Measurements from ENCODE around the gene UNK. TPM values are rescaled to one million over a fixed set of nuclear protein-coding genes. Genes with fewer than 3 reads are reported as not detected.

UNK gene
- total and polyA plus RNA-seq, 2 donors (not counting 1 experiment from before 2014, with no cell fraction given) = 35.5 to 70.3 TPM

- no peak overlapping the region for H3K4me3 ChIP-seq (ENCODE audit: control extremely low read depth in 1 of 5, extremely low read depth in 1 of 5, insufficient read depth in 1 of 5, low read depth in 2 of 5, low read length in 4 of 5)
Observed at GRCh38 chr17:75738218-75738802, 46.3 kb upstream of the UNK start.

GRCh38 chr17:75739174-75739573 lies 45.4 kb upstream of the UNK start:
- no peak for DNase-seq
- no peaks in the 10 kb centered on the region for H4K20me1 ChIP-seq (ENCODE audit: control insufficient read depth, insufficient read depth, low read length, poor library complexity, severe bottlenecking)
- H3K4me3 ChIP-seq (ENCODE audit: control extremely low read depth in 1 of 5, extremely low read depth in 1 of 5, insufficient read depth in 1 of 5, low read depth in 2 of 5, low read length in 4 of 5) = no peak overlapping the region
- no peak overlapping the region for H3K9ac ChIP-seq (ENCODE audit: low read length)
- H3K9me3 ChIP-seq (ENCODE audit: control extremely low read depth in 1 of 3, control insufficient read depth in 2 of 3, insufficient read depth in 1 of 3, low read length in 2 of 3) = no peaks in the 10 kb centered on the region
- peaks cover 4 to 10% of the 10 kb centered on the region in 2 donors for H3K4me1 ChIP-seq (ENCODE audit: control insufficient read depth in 2 of 2, insufficient read depth in 2 of 2, low read length in 2 of 2)
- H3K4me3 Mint-ChIP-seq = no peak overlapping the region
- no peak overlapping the region for H3K4me2 ChIP-seq (replicated peaks; ENCODE audit: low read depth, low read length, poor library complexity, severe bottlenecking)
- ATAC-seq (ENCODE audit: low read depth) = no peak
- no peaks in the 10 kb centered on the region for H3K79me2 ChIP-seq (ENCODE audit: control insufficient read depth, insufficient read depth, low read length)
- 96% methylated on average over 7 of the region's 7 CpGs for WGBS (ENCODE audit: insufficient coverage)
- TF ChIP-seq, protein P1, sequence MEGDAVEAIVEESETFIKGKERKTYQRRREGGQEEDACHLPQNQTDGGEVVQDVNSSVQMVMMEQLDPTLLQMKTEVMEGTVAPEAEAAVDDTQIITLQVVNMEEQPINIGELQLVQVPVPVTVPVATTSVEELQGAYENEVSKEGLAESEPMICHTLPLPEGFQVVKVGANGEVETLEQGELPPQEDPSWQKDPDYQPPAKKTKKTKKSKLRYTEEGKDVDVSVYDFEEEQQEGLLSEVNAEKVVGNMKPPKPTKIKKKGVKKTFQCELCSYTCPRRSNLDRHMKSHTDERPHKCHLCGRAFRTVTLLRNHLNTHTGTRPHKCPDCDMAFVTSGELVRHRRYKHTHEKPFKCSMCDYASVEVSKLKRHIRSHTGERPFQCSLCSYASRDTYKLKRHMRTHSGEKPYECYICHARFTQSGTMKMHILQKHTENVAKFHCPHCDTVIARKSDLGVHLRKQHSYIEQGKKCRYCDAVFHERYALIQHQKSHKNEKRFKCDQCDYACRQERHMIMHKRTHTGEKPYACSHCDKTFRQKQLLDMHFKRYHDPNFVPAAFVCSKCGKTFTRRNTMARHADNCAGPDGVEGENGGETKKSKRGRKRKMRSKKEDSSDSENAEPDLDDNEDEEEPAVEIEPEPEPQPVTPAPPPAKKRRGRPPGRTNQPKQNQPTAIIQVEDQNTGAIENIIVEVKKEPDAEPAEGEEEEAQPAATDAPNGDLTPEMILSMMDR (IDR thresholded peaks at IDR 0.05) = no peak
- no peak for TF ChIP-seq EZH2 (IDR thresholded peaks at IDR 0.05; ENCODE audit: borderline replicate concordance, insufficient read depth, low read depth, low read length, poor library complexity, severe bottlenecking)
- H3K9me3 Mint-ChIP-seq (ENCODE audit: insufficient read depth) = no peaks in the 10 kb centered on the region
- no peak overlapping the region for H3K27ac Mint-ChIP-seq
- no peak overlapping the region for H3K27ac ChIP-seq (ENCODE audit: low read length in 2 of 2)
- ChIA-PET POLR2A (interaction anchor here (0.5 to 0.6 kb wide), 2 partner anchors 156 to 1521 kb away, joined by 6 read pairs; no protein-coding TSS in a partner anchor), CTCF (interaction anchor here (1.0 to 2.9 kb wide), 4 partner anchors 9 to 109 kb away, joined by 3 to 29 read pairs (median 10); partner anchors contain the start of gene SMIM5)
- peaks cover 0 to 4% (median 0%) of the 10 kb centered on the region in 4 experiments for H3K27me3 ChIP-seq (replicated peaks in 1 of 4; ENCODE audit: control extremely low read depth in 1 of 4, control insufficient read depth in 3 of 4, insufficient read depth in 4 of 4, low read length in 3 of 4)
- intact Hi-C loops (cut with micrococcal nuclease) = no loop called here
- no peaks in the 10 kb centered on the region for H3K27me3 Mint-ChIP-seq
- peaks cover 4% of the 10 kb centered on the region for H3K4me1 Mint-ChIP-seq
- H2AFZ ChIP-seq (ENCODE audit: insufficient read depth, low read depth, low read length, poor library complexity, severe bottlenecking) = no peak overlapping the region
- no peaks in the 10 kb centered on the region for H3K36me3 ChIP-seq (replicated peaks in 1 of 2; ENCODE audit: control extremely low read depth in 1 of 2, control insufficient read depth in 1 of 2, extremely low read depth in 1 of 2, insufficient read depth in 2 of 2, low read length in 1 of 2)

More at GRCh38 chr17:75738218-75738802, 46.3 kb upstream of the UNK start:
- Histone ChIP-seq H3K4me2 (replicated peaks; ENCODE audit: low read depth, low read length, poor library complexity, severe bottlenecking) (no peak overlapping the region), H3K36me3 (replicated peaks in 1 of 2; ENCODE audit: control extremely low read depth in 1 of 2, control insufficient read depth in 1 of 2, extremely low read depth in 1 of 2, insufficient read depth in 2 of 2, low read length in 1 of 2) (no peaks in the 10 kb centered on the region), H2AFZ (ENCODE audit: insufficient read depth, low read depth, low read length, poor library complexity, severe bottlenecking) (no peak overlapping the region), H3K27ac (ENCODE audit: low read length in 2 of 2) (no peak overlapping the region), H3K9me3 (ENCODE audit: control extremely low read depth in 1 of 3, control insufficient read depth in 2 of 3, insufficient read depth in 1 of 3, low read length in 2 of 3) (no peaks in the 10 kb centered on the region), H3K79me2 (ENCODE audit: control insufficient read depth, insufficient read depth, low read length) (no peaks in the 10 kb centered on the region), H3K27me3 (replicated peaks in 1 of 4; ENCODE audit: control extremely low read depth in 1 of 4, control insufficient read depth in 3 of 4, insufficient read depth in 4 of 4, low read length in 3 of 4) (peaks cover 0 to 4% (median 0%) of the 10 kb centered on the region in 4 experiments), H3K4me1 (ENCODE audit: control insufficient read depth in 2 of 2, insufficient read depth in 2 of 2, low read length in 2 of 2) (peaks cover 4 to 10% of the 10 kb centered on the region in 2 donors), H4K20me1 (ENCODE audit: control insufficient read depth, insufficient read depth, low read length, poor library complexity, severe bottlenecking) (no peaks in the 10 kb centered on the region), H3K9ac (ENCODE audit: low read length) (no peak overlapping the region)
- Mint-ChIP-seq H3K4me1 (peaks cover 4% of the 10 kb centered on the region), H3K4me3 (no peak overlapping the region), H3K27ac (no peak overlapping the region), H3K9me3 (ENCODE audit: insufficient read depth) (no peaks in the 10 kb centered on the region), H3K27me3 (no peaks in the 10 kb centered on the region)
- intact Hi-C loops (cut with micrococcal nuclease) = no loop called here
- ChIA-PET CTCF (interaction anchor here (1.0 to 2.9 kb wide), 5 partner anchors 10 to 108 kb away, joined by 3 to 29 read pairs (median 4); partner anchors contain the start of gene SMIM5), POLR2A (interaction anchor here (0.5 to 0.6 kb wide), 2 partner anchors 34 to 155 kb away, joined by 3 to 6 read pairs; no protein-coding TSS in a partner anchor)
- DNase-seq = no peak
- ATAC-seq (ENCODE audit: low read depth) = peak; percentile 24
- TF ChIP-seq, protein P1 (IDR thresholded peaks at IDR 0.05) = no peak
- TF ChIP-seq EZH2 (IDR thresholded peaks at IDR 0.05; ENCODE audit: borderline replicate concordance, insufficient read depth, low read depth, low read length, poor library complexity, severe bottlenecking) = no peak
- WGBS (ENCODE audit: insufficient coverage) = 78% methylated on average over 10 of the region's 14 CpGs

All from B cell (primary cell).